ENCODE results near the gene MAP4K1.

Gene MAP4K1

DNA sequence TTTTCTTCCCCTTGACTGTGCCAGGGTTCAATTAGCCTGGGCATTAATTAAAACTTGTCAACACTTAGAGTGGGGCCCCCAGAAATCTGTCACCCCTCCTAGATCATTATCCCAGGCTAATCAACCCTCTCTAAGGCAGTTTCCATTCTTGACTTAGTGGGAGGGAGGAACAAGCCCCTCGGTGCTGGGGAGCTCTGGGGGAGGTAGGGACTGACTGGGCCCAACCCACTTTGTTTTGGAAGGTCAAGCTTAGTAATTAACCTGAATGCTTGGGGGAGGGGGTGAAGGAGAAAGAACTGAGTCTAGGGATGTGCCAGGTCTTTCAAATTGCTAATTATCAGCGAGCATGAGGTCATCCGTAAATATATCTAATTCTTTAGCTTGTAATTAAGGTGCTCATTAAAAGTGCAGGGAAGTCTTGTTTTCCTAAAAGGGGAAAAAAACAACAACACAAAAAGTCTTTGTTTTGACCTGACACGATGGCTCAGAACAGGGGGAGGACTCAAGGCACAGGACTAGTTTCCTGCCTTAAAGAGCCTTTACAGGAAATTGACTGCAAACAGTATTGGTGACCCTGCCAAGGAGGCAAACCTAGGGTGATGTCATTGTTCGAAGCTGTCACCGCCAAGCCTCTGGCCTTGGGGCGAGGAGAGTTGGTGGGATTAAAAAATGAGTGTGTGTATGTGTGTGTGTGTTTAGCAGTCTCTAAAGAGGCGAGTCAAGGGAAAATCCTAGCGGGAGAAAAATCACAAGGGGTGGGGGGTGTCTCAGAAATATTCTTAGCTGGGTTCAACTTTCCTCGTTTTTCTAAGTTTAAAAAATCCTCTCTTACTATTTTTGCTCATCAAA is 49.1 kb upstream of the MAP4K1 start (continued):
- TF ChIP-seq ZBTB44 (tag by site-specific recombination; IDR thresholded peaks at IDR 0.05) (0 out of 2 replicates have a peak, but pooled peaks have one; percentile 41), ZBTB17 (tag by site-specific recombination; IDR thresholded peaks at IDR 0.05) (peak; percentile 94), ZBTB8A (tag by site-specific recombination; IDR thresholded peaks at IDR 0.05) (peak; percentile 71), OSR2 (tag by site-specific recombination; IDR thresholded peaks at IDR 0.05) (peak; percentile 33), ZNF121 (tag by site-specific recombination; IDR thresholded peaks at IDR 0.05) (no peak), PRDM1 (tag by site-specific recombination; IDR thresholded peaks at IDR 0.05) (peak; percentile 97), KLF9 (tag by site-specific recombination; IDR thresholded peaks at IDR 0.05; ENCODE audit: low read depth) (peak; percentile 10), ZNF302 (tag by site-specific recombination; IDR thresholded peaks at IDR 0.05; ENCODE audit: low read depth) (no peak), KLF8 (tag by site-specific recombination; IDR thresholded peaks at IDR 0.05) (peak; percentile 86), ZNF510 (tag by site-specific recombination; IDR thresholded peaks at IDR 0.05; ENCODE audit: insufficient replicate concordance) (no peak), ZNF521 (tag by site-specific recombination; IDR thresholded peaks at IDR 0.05) (no peak), ZNF2 (tag by site-specific recombination; IDR thresholded peaks at IDR 0.05) (peak; percentile 69; the same call in 1 of the 2 replicates), MYNN (tag by site-specific recombination; IDR thresholded peaks at IDR 0.05; ENCODE audit: borderline replicate concordance) (no peak), ZFP37 (tag by site-specific recombination; IDR thresholded peaks at IDR 0.05) (peak; percentile 9; the same call in 1 of the 2 replicates), ZNF140 (tag by site-specific recombination; IDR thresholded peaks at IDR 0.05) (no peak), SP7 (tag by site-specific recombination; IDR thresholded peaks at IDR 0.05) (peak; percentile 100), ZNF184 (tag by site-specific recombination; IDR thresholded peaks at IDR 0.05) (peak; percentile 85; the same call in 1 of the 2 replicates), ZNF571 (tag by site-specific recombination; IDR thresholded peaks at IDR 0.05) (no peak), ZNF335 (tag by site-specific recombination; conservative IDR thresholded peaks at IDR 0.05) (peak; percentile 83), PRDM10 (tag by site-specific recombination; IDR thresholded peaks at IDR 0.05) (peak; percentile 80), PBX3 (CRISPR knock-in tag; IDR thresholded peaks at IDR 0.05) (no peak), ZNF785 (tag by site-specific recombination; IDR thresholded peaks at IDR 0.05) (0 out of 2 replicates have a peak, but pooled peaks have one; percentile 30), KLF10 (tag by site-specific recombination; IDR thresholded peaks at IDR 0.05) (peak; percentile 77), IKZF3 (tag by site-specific recombination; IDR thresholded peaks at IDR 0.05) (peak; percentile 91), ZBTB1 (tag by site-specific recombination; IDR thresholded peaks at IDR 0.05) (no peak)
- TF ChIP-seq, protein P1, sequence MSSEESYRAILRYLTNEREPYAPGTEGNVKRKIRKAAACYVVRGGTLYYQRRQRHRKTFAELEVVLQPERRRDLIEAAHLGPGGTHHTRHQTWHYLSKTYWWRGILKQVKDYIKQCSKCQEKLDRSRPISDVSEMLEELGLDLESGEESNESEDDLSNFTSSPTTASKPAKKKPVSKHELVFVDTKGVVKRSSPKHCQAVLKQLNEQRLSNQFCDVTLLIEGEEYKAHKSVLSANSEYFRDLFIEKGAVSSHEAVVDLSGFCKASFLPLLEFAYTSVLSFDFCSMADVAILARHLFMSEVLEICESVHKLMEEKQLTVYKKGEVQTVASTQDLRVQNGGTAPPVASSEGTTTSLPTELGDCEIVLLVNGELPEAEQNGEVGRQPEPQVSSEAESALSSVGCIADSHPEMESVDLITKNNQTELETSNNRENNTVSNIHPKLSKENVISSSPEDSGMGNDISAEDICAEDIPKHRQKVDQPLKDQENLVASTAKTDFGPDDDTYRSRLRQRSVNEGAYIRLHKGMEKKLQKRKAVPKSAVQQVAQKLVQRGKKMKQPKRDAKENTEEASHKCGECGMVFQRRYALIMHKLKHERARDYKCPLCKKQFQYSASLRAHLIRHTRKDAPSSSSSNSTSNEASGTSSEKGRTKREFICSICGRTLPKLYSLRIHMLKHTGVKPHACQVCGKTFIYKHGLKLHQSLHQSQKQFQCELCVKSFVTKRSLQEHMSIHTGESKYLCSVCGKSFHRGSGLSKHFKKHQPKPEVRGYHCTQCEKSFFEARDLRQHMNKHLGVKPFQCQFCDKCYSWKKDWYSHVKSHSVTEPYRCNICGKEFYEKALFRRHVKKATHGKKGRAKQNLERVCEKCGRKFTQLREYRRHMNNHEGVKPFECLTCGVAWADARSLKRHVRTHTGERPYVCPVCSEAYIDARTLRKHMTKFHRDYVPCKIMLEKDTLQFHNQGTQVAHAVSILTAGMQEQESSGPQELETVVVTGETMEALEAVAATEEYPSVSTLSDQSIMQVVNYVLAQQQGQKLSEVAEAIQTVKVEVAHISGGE (tag by site-specific recombination; conservative IDR thresholded peaks at IDR 0.05; ENCODE audit: low read depth): peak; percentile 94
- TF ChIP-seq, protein P2, sequence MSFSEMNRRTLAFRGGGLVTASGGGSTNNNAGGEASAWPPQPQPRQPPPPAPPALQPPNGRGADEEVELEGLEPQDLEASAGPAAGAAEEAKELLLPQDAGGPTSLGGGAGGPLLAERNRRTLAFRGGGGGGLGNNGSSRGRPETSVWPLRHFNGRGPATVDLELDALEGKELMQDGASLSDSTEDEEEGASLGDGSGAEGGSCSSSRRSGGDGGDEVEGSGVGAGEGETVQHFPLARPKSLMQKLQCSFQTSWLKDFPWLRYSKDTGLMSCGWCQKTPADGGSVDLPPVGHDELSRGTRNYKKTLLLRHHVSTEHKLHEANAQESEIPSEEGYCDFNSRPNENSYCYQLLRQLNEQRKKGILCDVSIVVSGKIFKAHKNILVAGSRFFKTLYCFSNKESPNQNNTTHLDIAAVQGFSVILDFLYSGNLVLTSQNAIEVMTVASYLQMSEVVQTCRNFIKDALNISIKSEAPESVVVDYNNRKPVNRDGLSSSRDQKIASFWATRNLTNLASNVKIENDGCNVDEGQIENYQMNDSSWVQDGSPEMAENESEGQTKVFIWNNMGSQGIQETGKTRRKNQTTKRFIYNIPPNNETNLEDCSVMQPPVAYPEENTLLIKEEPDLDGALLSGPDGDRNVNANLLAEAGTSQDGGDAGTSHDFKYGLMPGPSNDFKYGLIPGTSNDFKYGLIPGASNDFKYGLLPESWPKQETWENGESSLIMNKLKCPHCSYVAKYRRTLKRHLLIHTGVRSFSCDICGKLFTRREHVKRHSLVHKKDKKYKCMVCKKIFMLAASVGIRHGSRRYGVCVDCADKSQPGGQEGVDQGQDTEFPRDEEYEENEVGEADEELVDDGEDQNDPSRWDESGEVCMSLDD (tag by site-specific recombination; IDR thresholded peaks at IDR 0.05): peak; percentile 66; the same call in 1 of the 2 replicates
